Mammary epithelial cell (primary cell): ENCODE results near the gene NTM.

Experiments
- EZH2 ChIP-seq: IDR thresholded peaks from 2 replicates; pipeline ENCODE4 v1.6.1; 2012; ENCODE audit warnings: low read length, inconsistent platforms, borderline replicate concordance
- TF ChIP-seq, protein P1 (sequence below), 2 donors: IDR thresholded peaks in 1 of 2; conservative IDR thresholded peaks in 1 of 2; 2 replicates each; pipeline ENCODE4 v1.5.1; 2011 to 2012; ENCODE audit warnings: inconsistent platforms in 2 of 2, low read length in 2 of 2, mild to moderate bottlenecking in 2 of 2, control low read depth in 1 of 2, low read depth in 1 of 2; ENCODE audit not compliant: insufficient read depth in 1 of 2; ENCODE audit errors: extremely low read depth in 1 of 2

DNA sequence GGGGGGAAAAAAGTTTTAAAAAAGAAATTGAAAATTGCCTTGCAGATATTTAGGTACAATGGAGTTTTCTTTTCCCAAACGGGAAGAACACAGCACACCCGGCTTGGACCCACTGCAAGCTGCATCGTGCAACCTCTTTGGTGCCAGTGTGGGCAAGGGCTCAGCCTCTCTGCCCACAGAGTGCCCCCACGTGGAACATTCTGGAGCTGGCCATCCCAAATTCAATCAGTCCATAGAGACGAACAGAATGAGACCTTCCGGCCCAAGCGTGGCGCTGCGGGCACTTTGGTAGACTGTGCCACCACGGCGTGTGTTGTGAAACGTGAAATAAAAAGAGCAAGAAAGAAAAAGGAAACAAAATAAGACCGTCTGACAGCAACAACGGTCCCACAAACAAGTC, 964.9 kb downstream of the NTM start:
- TF ChIP-seq, protein P1, sequence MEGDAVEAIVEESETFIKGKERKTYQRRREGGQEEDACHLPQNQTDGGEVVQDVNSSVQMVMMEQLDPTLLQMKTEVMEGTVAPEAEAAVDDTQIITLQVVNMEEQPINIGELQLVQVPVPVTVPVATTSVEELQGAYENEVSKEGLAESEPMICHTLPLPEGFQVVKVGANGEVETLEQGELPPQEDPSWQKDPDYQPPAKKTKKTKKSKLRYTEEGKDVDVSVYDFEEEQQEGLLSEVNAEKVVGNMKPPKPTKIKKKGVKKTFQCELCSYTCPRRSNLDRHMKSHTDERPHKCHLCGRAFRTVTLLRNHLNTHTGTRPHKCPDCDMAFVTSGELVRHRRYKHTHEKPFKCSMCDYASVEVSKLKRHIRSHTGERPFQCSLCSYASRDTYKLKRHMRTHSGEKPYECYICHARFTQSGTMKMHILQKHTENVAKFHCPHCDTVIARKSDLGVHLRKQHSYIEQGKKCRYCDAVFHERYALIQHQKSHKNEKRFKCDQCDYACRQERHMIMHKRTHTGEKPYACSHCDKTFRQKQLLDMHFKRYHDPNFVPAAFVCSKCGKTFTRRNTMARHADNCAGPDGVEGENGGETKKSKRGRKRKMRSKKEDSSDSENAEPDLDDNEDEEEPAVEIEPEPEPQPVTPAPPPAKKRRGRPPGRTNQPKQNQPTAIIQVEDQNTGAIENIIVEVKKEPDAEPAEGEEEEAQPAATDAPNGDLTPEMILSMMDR (conservative IDR thresholded peaks at IDR 0.05 in 1 of 2, IDR thresholded peaks at IDR 0.05 in 1 of 2; ENCODE audit: extremely low read depth in 1 of 2, insufficient read depth in 1 of 2, low read depth in 1 of 2, low read length in 2 of 2): no peak
- no peak for TF ChIP-seq EZH2
